Measurements from ENCODE around the gene STRA8.
A peak's percentile ranks its signal among the peaks of the same experiment; 100 is the strongest.
"Not testable (repeated sequence)": the region's sequence is repeated elsewhere in the genome, so short reads cannot be mapped to it uniquely, and the experiment has no call there.

STRA8 gene

DNA sequence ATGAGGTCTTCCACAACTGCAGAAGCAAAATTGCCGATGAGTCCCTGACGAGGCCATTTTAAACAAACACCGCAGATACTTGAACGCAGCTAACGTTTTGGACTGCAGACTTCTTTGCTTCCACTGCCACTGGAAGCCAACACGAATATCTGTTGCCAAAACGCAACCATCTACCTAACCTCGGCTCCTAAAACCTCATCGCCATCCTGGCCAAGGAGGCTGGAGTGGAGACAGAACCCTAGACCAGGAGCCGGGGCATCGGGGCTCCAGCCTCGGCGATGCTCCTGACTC is 22.8 kb upstream of the STRA8 start:
- H3K27me3 Mint-ChIP-seq: no peaks in the 10 kb centered on the region
- ATAC-seq (ENCODE audit: low read depth) (no peak), DNase-seq (ENCODE audit: low spot score in 2 of 2) (no peak)
- no peaks in the 10 kb centered on the region for H3K9me3 Mint-ChIP-seq
- peak overlapping the region; percentile 99 for H3K4me3 Mint-ChIP-seq
- H3K36me3 Mint-ChIP-seq: no peaks in the 10 kb centered on the region
- H3K27ac Mint-ChIP-seq: peak overlapping the region; percentile 95
- H3K4me1 Mint-ChIP-seq: peaks cover 25% of the 10 kb centered on the region

DNA sequence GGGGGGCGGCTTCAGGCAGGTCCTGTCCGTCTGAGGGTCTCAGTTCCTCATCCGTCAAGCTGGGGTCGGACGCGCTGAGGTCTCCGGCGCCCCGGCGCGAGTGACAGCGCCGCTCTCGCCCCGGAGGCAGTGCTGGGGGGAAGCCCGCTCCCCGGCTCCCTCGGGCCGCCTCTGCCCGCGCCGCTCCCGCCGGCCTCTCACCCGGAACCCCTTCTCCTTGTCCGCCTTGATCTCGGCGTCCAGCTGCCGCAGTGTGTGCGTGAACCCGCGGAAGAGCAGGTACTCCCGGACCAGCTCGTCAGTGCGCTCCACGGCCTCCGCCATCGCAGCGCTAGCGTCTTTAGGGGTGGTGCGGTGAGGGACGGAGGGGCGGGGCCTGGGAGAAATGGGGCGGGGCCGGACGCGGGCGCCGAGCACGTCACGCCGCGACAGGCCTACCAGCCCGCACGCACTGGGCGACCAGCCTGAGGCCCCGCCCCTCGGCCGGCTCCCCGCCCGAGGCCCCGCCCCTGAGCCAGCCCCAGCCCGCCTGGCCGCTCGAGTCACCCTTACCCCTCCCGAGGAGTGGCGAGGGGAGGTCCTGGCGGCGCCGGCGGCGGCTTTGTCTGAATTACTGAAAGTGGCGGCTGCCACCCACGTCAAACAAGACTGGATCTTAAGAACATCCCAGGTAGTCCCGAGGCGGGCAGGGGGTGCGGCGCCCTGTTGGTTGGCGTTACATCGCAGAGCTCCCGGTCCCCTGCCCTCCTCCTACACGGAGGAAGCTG is 22.3 kb upstream of the STRA8 start, which contains the start of gene WDR91:
Gene WDR91 (minus strand): TSS at position 348 of the 767 bp plus-strand sequence. CDS start 24 bp downstream, at position 324.
- Mint-ChIP-seq H3K36me3 (no peaks in the 10 kb centered on the region), H3K9me3 (no peaks in the 10 kb centered on the region), H3K27ac (peak within 1 kb of the TSS; percentile 95), H3K4me1 (peaks cover 25% of the 10 kb centered on the region), H3K27me3 (no peaks in the 10 kb centered on the region), H3K4me3 (peak within 1 kb of the TSS; percentile 99)
- peak; percentile 87 for ATAC-seq (ENCODE audit: low read depth)
- DNase-seq (ENCODE audit: low spot score in 2 of 2): peak; percentile 85 to 86

DNA sequence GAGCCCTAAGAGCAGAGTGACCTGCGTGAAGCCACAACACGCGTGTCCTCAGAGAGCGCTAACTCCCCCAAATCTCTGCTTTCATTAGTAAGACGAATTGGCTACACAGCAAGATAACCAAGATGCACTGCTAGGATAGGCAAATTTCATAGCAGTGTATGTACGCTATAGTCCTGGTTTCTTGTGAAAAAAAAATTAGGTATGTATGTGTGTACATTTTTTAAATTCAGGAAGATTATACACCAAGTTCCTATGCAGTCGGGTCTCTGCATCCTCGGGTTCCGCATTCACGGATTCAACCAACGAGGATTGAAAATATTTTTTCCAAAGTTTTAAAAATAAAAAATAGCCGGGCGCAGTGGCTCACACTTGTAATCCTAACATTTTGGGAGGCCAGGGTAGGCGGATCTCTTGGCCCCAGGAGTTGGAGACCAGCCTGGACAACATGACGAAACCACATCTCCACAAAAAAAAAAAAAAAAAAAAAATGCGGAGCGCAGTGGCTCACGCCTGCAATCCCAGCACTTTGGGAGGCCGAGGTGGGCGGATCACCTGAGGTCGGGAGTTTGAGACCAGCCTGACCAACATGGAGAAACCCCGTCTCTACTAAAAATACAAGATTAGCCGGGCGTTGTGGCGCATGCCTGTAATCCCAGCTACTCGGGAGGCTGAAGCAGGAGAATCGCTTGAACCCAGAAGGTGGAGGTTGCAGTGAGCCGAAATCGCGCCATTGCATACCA is 21.5 kb upstream of the STRA8 start:
- H3K9me3 Mint-ChIP-seq; H3K36me3 Mint-ChIP-seq; H3K27me3 Mint-ChIP-seq; DNase-seq (ENCODE audit: low spot score in 2 of 2); ATAC-seq (ENCODE audit: low read depth): not testable (repeated sequence)
- H3K4me3 Mint-ChIP-seq: peak overlapping the region; percentile 99
- H3K4me1 Mint-ChIP-seq: peaks cover 21% of the 10 kb centered on the region
- peak overlapping the region; percentile 95 for H3K27ac Mint-ChIP-seq

DNA sequence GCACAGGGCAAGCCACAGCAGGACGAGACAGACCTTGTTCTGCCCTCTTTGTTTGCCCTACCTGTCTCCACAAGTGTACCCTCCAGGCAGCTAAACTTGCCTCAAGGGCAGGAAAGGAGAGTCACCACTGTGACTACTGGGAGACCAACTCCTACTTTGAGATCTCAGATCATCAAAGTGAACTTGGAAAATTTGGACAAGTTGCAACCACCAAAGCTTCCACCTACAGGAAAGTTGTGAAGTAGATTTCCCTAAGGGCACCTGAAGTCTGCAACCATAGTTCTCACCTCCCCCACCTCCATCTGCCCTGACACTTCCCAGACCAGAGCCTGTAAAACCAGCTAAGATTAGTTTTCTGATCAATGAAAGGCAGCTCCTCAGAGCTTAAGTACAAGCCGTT is 19.8 kb upstream of the STRA8 start:
- H3K4me3 Mint-ChIP-seq: no peak overlapping the region
- no peaks in the 10 kb centered on the region for H3K36me3 Mint-ChIP-seq
- no peaks in the 10 kb centered on the region for H3K9me3 Mint-ChIP-seq
- H3K27ac Mint-ChIP-seq: no peak overlapping the region
- no peak for DNase-seq (ENCODE audit: low spot score in 2 of 2)
- H3K27me3 Mint-ChIP-seq: peaks cover 2% of the 10 kb centered on the region
- ATAC-seq (ENCODE audit: low read depth): no peak
- H3K4me1 Mint-ChIP-seq: peaks cover 6% of the 10 kb centered on the region

DNA sequence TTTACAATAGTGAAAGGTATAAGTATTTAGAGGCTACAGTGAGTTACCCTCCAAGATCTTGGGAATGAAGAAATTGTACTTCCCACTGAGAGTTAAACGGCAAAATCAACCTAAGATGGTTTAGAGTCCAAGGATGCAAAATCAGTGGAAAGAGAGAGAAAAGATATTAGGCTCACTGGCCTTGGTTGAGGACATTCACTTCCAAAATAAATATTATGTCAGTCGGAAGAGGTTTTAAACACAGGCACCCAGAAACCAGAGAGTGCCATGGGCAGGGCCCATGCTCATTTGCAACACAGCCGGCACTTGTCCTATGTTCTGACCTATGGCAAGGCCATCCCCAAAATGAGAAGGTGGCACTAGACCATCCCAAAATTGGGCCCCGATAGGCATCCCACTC is 18.5 kb upstream of the STRA8 start:
- Mint-ChIP-seq H3K4me1 (peaks cover 6% of the 10 kb centered on the region), H3K9me3 (peaks cover under 1% of the 10 kb centered on the region), H3K27ac (no peak overlapping the region), H3K36me3 (no peaks in the 10 kb centered on the region), H3K27me3 (peaks cover 2% of the 10 kb centered on the region), H3K4me3 (no peak overlapping the region)
- DNase-seq (ENCODE audit: low spot score in 2 of 2) (no peak), ATAC-seq (ENCODE audit: low read depth) (no peak)

DNA sequence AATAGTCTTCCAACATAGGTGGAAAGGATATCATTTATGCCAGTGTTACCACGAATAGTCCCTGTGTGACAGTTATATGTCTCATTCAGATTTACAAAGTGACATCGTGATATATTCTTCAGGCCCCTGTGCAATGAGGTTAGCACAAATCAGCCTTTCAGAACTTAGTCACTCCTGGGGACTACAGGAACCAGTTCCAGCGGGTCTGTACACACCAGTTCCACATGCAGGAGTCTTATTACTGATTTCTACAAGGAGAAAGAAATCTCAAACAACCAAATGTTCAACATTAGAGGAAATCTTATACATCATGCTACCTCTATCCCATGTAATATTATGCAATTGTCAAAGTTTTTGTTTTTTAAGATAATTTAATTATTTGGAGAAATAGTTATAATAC is 17.9 kb upstream of the STRA8 start:
- H3K9me3 Mint-ChIP-seq: peaks cover 2% of the 10 kb centered on the region
- peaks cover 2% of the 10 kb centered on the region for H3K27me3 Mint-ChIP-seq
- DNase-seq (ENCODE audit: low spot score in 2 of 2) (no peak), ATAC-seq (ENCODE audit: low read depth) (no peak)
- peaks cover 2% of the 10 kb centered on the region for H3K4me1 Mint-ChIP-seq
- H3K4me3 Mint-ChIP-seq: no peak overlapping the region
- H3K27ac Mint-ChIP-seq: no peak overlapping the region
- no peaks in the 10 kb centered on the region for H3K36me3 Mint-ChIP-seq

DNA sequence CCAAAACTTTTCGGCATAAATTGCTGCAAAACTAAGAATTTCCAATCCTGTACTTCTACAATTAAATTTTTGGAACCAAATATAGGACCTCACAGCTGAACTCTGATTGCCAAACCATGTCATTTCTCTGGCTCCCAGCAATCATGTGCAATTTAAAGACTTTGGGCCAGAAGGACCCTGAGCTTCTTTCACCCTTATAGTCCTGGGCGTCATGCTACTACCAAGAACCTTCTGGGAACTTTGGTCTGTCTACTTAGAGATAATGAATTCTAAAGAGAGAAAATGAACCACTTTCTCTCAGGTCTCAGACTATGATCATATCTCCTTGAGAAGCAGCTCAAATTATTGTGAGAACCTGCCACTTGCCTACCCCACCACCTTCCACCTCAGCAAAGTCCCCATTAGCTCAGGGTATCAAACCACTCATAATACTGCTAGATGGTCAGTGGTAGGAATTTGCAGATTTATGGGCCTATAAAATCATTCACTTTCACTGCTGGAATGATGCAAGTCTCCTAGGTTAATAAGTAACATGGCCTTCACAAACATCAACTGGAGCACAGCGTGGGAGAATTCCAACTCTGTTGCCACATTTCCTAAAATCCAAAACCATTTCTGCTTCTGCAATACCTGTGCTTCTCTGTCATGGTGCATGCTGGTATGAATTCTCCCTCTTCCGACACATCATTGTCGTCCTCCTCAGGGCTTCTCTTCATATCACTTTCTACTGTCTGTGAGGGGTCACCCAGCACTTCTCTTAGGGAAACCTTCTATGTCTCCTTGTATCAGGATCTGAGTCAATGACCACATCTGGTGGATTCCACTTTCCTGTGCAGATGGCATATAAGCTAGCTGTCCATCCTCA is 15.8 kb upstream of the STRA8 start:
- Mint-ChIP-seq H3K27ac (no peak overlapping the region), H3K36me3 (no peaks in the 10 kb centered on the region), H3K9me3 (peaks cover 2% of the 10 kb centered on the region), H3K4me3 (no peak overlapping the region), H3K27me3 (peaks cover 2% of the 10 kb centered on the region), H3K4me1 (no peaks in the 10 kb centered on the region)
- no peak for ATAC-seq (ENCODE audit: low read depth)
- DNase-seq (ENCODE audit: low spot score in 2 of 2): no peak

DNA sequence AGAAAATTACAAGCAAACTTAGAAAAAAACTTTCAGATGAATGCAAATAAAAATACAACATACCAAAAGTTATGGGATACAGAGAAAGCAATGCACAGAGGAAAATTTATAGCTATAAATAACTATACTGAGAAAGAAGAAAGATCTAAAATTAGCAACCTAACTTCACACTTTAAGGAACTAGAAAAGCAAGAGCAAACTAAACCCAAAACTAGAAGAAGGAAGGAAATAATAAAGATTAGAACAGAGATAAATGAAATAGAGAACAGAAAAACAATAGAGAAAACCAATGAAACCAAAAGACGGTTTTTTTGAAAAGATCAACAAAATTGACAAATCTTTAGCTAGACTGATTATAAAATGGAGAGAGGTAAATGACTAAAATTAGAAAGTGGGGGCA is 9.6 kb upstream of the STRA8 start:
- Mint-ChIP-seq H3K27ac (no peak overlapping the region), H3K27me3 (peaks cover 3% of the 10 kb centered on the region), H3K4me3 (no peak overlapping the region), H3K4me1 (peaks cover 13% of the 10 kb centered on the region), H3K36me3 (no peaks in the 10 kb centered on the region), H3K9me3 (peaks cover 2% of the 10 kb centered on the region)
- ATAC-seq (ENCODE audit: low read depth) (peak; percentile 29), DNase-seq (ENCODE audit: low spot score in 2 of 2) (no peak)

DNA sequence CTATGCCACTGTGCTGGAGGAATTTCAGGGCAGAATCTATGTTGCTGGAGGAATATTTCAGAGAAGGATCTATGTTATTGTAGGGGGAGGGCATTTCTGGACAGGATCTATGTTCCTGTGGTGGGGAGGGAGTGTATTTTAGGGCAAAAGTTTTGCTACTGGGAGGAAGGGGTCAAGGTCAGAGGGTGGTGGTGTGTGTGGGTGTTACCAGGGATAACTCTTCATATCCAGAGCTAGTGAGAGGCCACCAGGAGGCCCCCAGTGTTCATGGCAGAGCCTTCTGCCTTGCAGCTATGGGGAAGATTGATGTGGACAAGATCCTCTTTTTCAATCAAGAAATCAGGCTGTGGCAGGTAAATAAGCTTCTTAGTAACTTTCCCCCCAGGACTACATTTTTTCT is 2.0 kb upstream of the STRA8 start:
- Mint-ChIP-seq H3K4me1 (peaks cover 6% of the 10 kb centered on the region), H3K9me3 (no peaks in the 10 kb centered on the region), H3K36me3 (no peaks in the 10 kb centered on the region), H3K27me3 (peaks cover 12% of the 10 kb centered on the region), H3K27ac (no peak overlapping the region), H3K4me3 (no peak overlapping the region)
- DNase-seq (ENCODE audit: low spot score in 2 of 2) (no peak), ATAC-seq (ENCODE audit: low read depth) (no peak)

DNA sequence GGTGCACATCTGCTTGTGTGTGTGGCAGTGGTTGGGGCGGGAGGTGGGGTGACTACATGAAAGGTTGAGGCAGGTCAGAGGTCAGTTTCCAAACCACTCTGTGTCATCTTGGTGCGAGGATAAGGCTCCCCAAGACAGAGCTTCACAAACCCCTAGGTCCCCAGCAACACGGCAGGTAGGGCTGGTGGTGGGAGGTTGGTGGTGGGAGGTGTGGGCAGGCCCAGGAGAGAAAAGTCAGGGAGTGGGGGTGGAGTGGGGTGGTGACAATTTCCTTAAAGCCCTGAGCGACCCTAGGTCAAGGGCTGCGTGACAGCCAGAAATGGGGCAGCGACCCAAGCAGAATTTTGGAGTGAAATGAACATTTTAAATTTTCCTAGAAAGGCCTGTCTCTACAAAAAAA is 1.6 kb upstream of the STRA8 start:
- Mint-ChIP-seq H3K27ac (no peak overlapping the region), H3K36me3 (no peaks in the 10 kb centered on the region), H3K27me3 (peaks cover 12% of the 10 kb centered on the region), H3K4me1 (peaks cover 10% of the 10 kb centered on the region), H3K4me3 (no peak overlapping the region), H3K9me3 (no peaks in the 10 kb centered on the region)
- DNase-seq (ENCODE audit: low spot score in 2 of 2): no peak
- ATAC-seq (ENCODE audit: low read depth): no peak

DNA sequence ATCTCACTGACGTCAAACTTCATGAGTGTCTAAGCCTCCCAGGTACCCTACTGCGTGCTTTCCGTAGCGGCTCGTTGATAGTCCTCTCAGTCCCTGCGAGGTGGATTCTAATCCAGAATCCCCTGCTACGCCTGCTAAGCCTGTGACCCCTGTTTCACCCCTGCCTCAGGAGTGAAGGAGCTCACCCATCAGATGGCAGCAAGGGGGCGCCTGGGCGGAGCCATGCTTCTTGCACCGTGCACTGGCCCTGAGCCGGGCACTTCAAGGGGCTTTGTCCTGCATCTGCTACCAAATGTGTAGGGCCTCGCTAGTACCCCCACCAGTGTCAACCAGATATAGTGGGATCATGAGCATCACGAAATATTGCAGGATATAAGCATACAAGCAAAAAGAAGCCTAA is 918 bp upstream of the STRA8 start:
- ATAC-seq (ENCODE audit: low read depth) (no peak), DNase-seq (ENCODE audit: low spot score in 2 of 2) (no peak)
- no peak overlapping the region for H3K4me3 Mint-ChIP-seq
- H3K27me3 Mint-ChIP-seq: peaks cover 12% of the 10 kb centered on the region
- H3K27ac Mint-ChIP-seq: no peak overlapping the region
- no peaks in the 10 kb centered on the region for H3K9me3 Mint-ChIP-seq
- H3K4me1 Mint-ChIP-seq: peaks cover 12% of the 10 kb centered on the region
- H3K36me3 Mint-ChIP-seq: no peaks in the 10 kb centered on the region

DNA sequence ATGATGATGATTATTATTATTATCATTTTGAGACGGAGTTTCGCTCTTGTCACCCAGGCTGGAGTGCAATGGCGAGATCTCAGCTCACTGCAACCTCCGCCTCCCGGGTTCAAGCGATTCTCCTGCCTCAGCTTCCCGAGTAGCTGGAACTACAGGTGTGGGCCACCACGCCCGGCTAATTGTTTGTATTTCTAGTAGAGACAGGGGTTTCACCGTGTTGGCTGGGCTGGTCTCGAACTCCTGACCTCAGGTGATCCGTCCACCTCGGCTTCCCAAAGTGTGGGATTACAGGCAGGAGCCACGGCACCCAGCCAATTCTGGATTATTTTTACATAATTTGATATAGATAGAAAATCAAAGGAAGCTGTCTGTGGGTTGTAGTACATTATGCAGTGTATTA is 457 bp downstream of the STRA8 start:
- H3K9me3 Mint-ChIP-seq; H3K27ac Mint-ChIP-seq; H3K27me3 Mint-ChIP-seq; H3K36me3 Mint-ChIP-seq; H3K4me3 Mint-ChIP-seq; ATAC-seq (ENCODE audit: low read depth); DNase-seq (ENCODE audit: low spot score in 2 of 2): not testable (repeated sequence)
- H3K4me1 Mint-ChIP-seq: peaks cover 12% of the 10 kb centered on the region

DNA sequence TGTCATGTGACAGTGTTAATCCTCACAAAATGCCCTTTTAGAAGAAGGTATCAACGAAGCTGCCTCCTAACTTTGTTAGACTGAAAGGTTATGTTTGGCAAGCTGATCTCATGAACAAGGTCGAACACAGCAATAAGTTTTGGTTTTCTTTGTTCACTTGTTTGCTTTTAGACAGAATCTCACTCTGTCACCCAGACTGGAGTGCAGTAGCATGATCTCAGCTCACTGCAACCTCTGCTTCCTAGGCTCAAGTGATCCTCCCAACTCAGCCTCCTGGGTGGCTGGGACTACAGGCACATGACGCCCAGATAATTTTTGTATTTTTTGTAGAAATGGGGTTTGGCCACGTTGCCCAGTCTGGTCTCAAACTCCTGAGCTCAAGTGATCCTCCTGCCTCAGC is 1.1 kb downstream of the STRA8 start:
- Mint-ChIP-seq H3K4me3 (no peak overlapping the region), H3K27ac (no peak overlapping the region), H3K9me3 (no peaks in the 10 kb centered on the region), H3K27me3 (peaks cover 6% of the 10 kb centered on the region), H3K4me1 (peaks cover 14% of the 10 kb centered on the region), H3K36me3 (no peaks in the 10 kb centered on the region)
- DNase-seq (ENCODE audit: low spot score in 2 of 2) (no peak), ATAC-seq (ENCODE audit: low read depth) (no peak)

DNA sequence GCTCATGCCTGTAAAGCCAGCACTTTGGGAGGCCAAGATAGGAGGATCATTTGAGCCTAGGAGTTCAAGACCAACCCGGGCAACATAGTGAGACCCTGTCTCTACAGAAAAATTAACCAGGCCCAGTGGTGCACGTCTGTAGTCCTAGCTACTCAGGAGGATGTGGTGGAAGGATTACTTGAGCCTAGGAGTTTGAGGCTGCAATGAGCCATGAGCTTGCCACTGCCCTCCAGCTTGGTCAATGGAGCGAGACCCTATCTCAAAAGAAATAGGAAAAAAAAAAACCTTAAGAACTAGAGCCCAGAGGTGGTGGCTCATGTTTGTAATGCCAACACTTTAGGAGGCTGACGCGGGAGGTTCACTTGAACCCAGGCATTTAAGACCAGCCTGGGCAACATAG is 2.2 kb downstream of the STRA8 start:
- Mint-ChIP-seq H3K27me3 (peaks cover 8% of the 10 kb centered on the region), H3K4me1 (peaks cover 14% of the 10 kb centered on the region), H3K9me3 (no peaks in the 10 kb centered on the region), H3K36me3 (no peaks in the 10 kb centered on the region), H3K27ac (no peak overlapping the region), H3K4me3 (no peak overlapping the region)
- ATAC-seq (ENCODE audit: low read depth): no peak
- DNase-seq (ENCODE audit: low spot score in 2 of 2): no peak

Data from memory B cell (primary cell).